GM12878 (cell line): ENCODE results near the gene CDK17. TPM values are rescaled to one million over a fixed set of nuclear protein-coding genes. Genes with fewer than 3 reads are reported as not detected.

Experiments used
- ATAC-seq: fragments of 200-7000 bp; cut with Tn5 transposase; 3 replicates; pipeline ENCODE4 v1.9.1; 2020; ENCODE audit warnings: mild to moderate bottlenecking, moderate library complexity
- BruUV-seq: library from RNA; stranded (reverse); fragments of 400-500 nt; replicated peaks from 2 replicates; lab custom pipeline; 2021; lab: Mats Ljungman, UMichigan
- CTCF ChIA-PET: fragments of 300-600 bp; sonication (Branson Sonifier 250); formaldehyde crosslinking; extraction: SDS; loops from one replicate; lab custom pipeline; 2021; ENCODE audit warnings: inconsistent platforms; lab: Yijun Ruan, JAX
- POLR2A ChIA-PET: fragments of 350-600 bp; formaldehyde crosslinking; extraction: SDS; loops from one replicate; lab custom pipeline; 2021; ENCODE audit warnings: inconsistent platforms; lab: Charles Lee
- RAD21 ChIA-PET: fragments of 300-600 bp; sonication (Branson Sonifier 250); formaldehyde crosslinking; loops from one replicate; lab custom pipeline; 2023; ENCODE audit warnings: antibody characterized with exemption; ENCODE audit not compliant: unreplicated experiment; lab: Charles Lee
- SMC1A ChIA-PET: fragments of 300-600 bp; sonication (Branson Sonifier 250); formaldehyde crosslinking; loops from one replicate; lab custom pipeline; 2023; ENCODE audit not compliant: unreplicated experiment, uncharacterized antibody; lab: Charles Lee
- DNase-seq: peaks from one replicate; pipeline ENCODE4 v3.0.0-alpha.2; 2011; ENCODE audit warnings: low read depth, low spot score
- FAIRE-seq: peaks from 3 replicates; lab custom pipeline; 2011; peaks lifted over from hg19 to GRCh38; lab: Jason Lieb, UNC
- H2AFZ ChIP-seq: 2 replicates; pipeline ENCODE4 v1.6.0; 2011; ENCODE audit warnings: low read depth, low read length, control low read depth; ENCODE audit not compliant: control insufficient read depth
- H3K27ac ChIP-seq: 2 replicates; pipeline ENCODE4 v1.5.1; 2011; ENCODE audit warnings: control low read depth; ENCODE audit not compliant: control insufficient read depth, insufficient read depth
- H3K27me3 ChIP-seq, 2 experiments: replicated peaks in 1 of 2; 2 replicates each; pipeline versions ENCODE4 v1.6.0 to v1.6.1; 2011; ENCODE audit warnings: low read length in 1 of 2; ENCODE audit not compliant: control insufficient read depth in 2 of 2, insufficient read depth in 2 of 2
- H3K36me3 ChIP-seq, 2 experiments: 2 replicates each; pipeline ENCODE4 v1.5.1; 2011; ENCODE audit warnings: low read length in 1 of 2; ENCODE audit not compliant: control insufficient read depth in 2 of 2, insufficient read depth in 2 of 2
- H3K4me1 ChIP-seq: 2 replicates; pipeline ENCODE4 v1.6.1; 2011; ENCODE audit warnings: mild to moderate bottlenecking, low read length, moderate library complexity, mixed read lengths; ENCODE audit not compliant: control insufficient read depth, insufficient read depth
- H3K4me2 ChIP-seq: 2 replicates; pipeline ENCODE4 v1.6.0; 2011; ENCODE audit warnings: control low read depth; ENCODE audit not compliant: control insufficient read depth, insufficient read depth
- H3K4me3 ChIP-seq: fragments of 200-600 bp; sonication (generic); 2 replicates; pipeline ENCODE4 v1.5.1; 2016
- H3K79me2 ChIP-seq: 2 replicates; pipeline ENCODE4 v1.6.0; 2011; ENCODE audit warnings: low read length; ENCODE audit not compliant: control insufficient read depth, insufficient read depth
- H3K9ac ChIP-seq: 2 replicates; pipeline ENCODE4 v1.8.0; 2011; ENCODE audit warnings: low read length, control low read depth, mixed read lengths; ENCODE audit not compliant: control insufficient read depth, insufficient read depth
- H3K9me3 ChIP-seq: replicated peaks from 3 replicates; pipeline ENCODE4 v1.5.1; 2011; ENCODE audit warnings: mild to moderate bottlenecking, low read length; ENCODE audit not compliant: control insufficient read depth, insufficient read depth
- H4K20me1 ChIP-seq: 2 replicates; pipeline ENCODE4 v1.6.0; 2011; ENCODE audit not compliant: control insufficient read depth, insufficient read depth
- BACH1 ChIP-seq: fragments of 450-650 bp; IDR thresholded peaks from 2 replicates; pipeline ENCODE4 v1.6.1; 2017; ENCODE audit warnings: mild to moderate bottlenecking, borderline replicate concordance
- CBX3 ChIP-seq: fragments of 200-600 bp; sonication (generic); IDR thresholded peaks from 2 replicates; pipeline ENCODE4 v1.6.1; 2016; ENCODE audit warnings: low read depth, borderline replicate concordance
- HDAC2 ChIP-seq: fragments of 200-600 bp; sonication (generic); IDR thresholded peaks from 2 replicates; pipeline ENCODE4 v1.6.1; 2017
- JUNB ChIP-seq: IDR thresholded peaks from 2 replicates; pipeline ENCODE4 v1.6.1; 2016; ENCODE audit warnings: antibody characterized with exemption, mild to moderate bottlenecking
- MEF2A ChIP-seq: IDR thresholded peaks from 2 replicates; pipeline ENCODE4 v1.6.1; 2011; ENCODE audit warnings: low read depth, mild to moderate bottlenecking, low read length, moderate library complexity; ENCODE audit not compliant: insufficient read depth
- POLR2A ChIP-seq: IDR thresholded peaks from 2 replicates; pipeline ENCODE4 v1.6.1; 2011; ENCODE audit warnings: low read depth, mild to moderate bottlenecking, low read length
- RAD21 ChIP-seq: IDR thresholded peaks from 2 replicates; pipeline ENCODE4 v1.6.1; 2011; ENCODE audit warnings: mild to moderate bottlenecking, low read depth, low read length, moderate library complexity; ENCODE audit not compliant: insufficient read depth
- RELA ChIP-seq: fragments of 450-650 bp; IDR thresholded peaks from 2 replicates; pipeline ENCODE4 v1.8.0; 2014; ENCODE audit warnings: borderline replicate concordance; ENCODE audit not compliant: partially characterized antibody
- RFX5 ChIP-seq: IDR thresholded peaks from 2 replicates; pipeline ENCODE4 v1.6.1; 2011; ENCODE audit warnings: low read depth, low read length, improper control_type of control experiment
- SIN3A ChIP-seq: IDR thresholded peaks from 2 replicates; pipeline ENCODE4 v1.6.1; 2012; ENCODE audit warnings: low read depth, low read length, improper control_type of control experiment
- TCF12 ChIP-seq: IDR thresholded peaks from 2 replicates; pipeline ENCODE4 v1.6.1; 2011; ENCODE audit warnings: low read depth, mild to moderate bottlenecking, low read length
- ZBTB33 ChIP-seq: fragments of 450-650 bp; IDR thresholded peaks from 2 replicates; pipeline ENCODE4 v1.6.1; 2017; ENCODE audit warnings: mild to moderate bottlenecking
- ZNF217 ChIP-seq: fragments of 450-650 bp; IDR thresholded peaks from 2 replicates; pipeline ENCODE4 v1.6.1; 2017; ENCODE audit warnings: antibody characterized with exemption, mild to moderate bottlenecking
- ZNF384 ChIP-seq: IDR thresholded peaks from 2 replicates; pipeline ENCODE4 v1.6.1; 2012; ENCODE audit warnings: low read depth, mild to moderate bottlenecking, low read length, improper control_type of control experiment, borderline replicate concordance
- WGBS: methylation state at CpG from one replicate; pipeline ENCODE4 v1.1.6; 2016; ENCODE audit warnings: low lambda C conversion rate; ENCODE audit not compliant: insufficient replicate concordance, insufficient coverage; ENCODE audit errors: missing lambda C conversion rate; 5-methylcytosine and 5-hydroxymethylcytosine counted together
- in situ Hi-C: fragments of 300-500 bp; cut with MboI; formaldehyde crosslinking; loops from 9 replicates; pipeline ENCODE4 v1.14.3; 2018; ENCODE audit warnings: mixed read lengths
- intact Hi-C: fragments of 100-400 bp; cut with micrococcal nuclease; formaldehyde crosslinking; loops from one replicate; pipeline ENCODE4 v1.14.2; 2022; ENCODE audit not compliant: unreplicated experiment
- polyA plus RNA-seq, 11 experiments: library from polyadenylated mRNA; depleted of rRNA in 4 of 11; unstranded in 6 of 11; stranded (reverse) in 5 of 11; fragments of >200 nt; fragmentation: Nextera tagmentation in 4 of 11; fragmentation: Illumina TruSeq in 1 of 11; extraction: Ambion mirVana in 4 of 11; extraction: Trizol in 1 of 11; gene quantifications; 1 replicate in 1 of 11; 2 replicates in 10 of 11; pipeline versions ENCODE4 v1.2.1 to v1.2.3, GENCODE V29; 2011 to 2016; ENCODE audit warnings: inconsistent platforms in 2 of 11, missing spikeins in 2 of 11, low read depth in 1 of 11
- total RNA-seq, 4 experiments: library from RNA; depleted of rRNA in 3 of 4; stranded (reverse); fragments of >200 nt in 3 of 4; fragmentation: Illumina TruSeq in 1 of 4; extraction: Trizol in 1 of 4; gene quantifications; 2 replicates each; pipeline versions ENCODE4 v1.2.1 to v1.2.3, GENCODE V29; 2013 to 2021

CDK17 gene
- total and polyA plus RNA-seq, 10 of the 15 experiments (the other 5 are each of a cell fraction or from before 2014, with no cell fraction given): 5.6 to 45.6 (median 18.3) TPM

DNA sequence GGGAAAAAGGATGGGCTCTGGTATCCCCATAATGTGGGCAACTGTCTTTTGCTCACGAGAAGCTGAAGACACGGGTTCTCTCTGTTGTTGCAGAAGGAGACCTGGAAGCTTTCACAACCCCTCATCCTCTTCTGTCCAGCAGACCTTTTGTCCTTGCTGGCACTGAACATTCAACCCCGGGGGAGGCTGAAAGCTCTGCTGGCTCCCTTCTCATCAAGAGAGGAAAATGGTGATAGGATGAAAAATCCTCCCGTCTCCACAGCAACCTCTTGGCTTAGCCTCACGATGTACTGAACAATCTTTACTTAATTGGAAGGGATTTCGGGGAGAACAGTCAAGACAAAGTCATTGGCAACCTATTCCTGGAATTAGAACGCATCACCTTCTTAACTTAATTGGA is 167.1 kb downstream of the CDK17 start:
- no peak for ATAC-seq
- ChIA-PET POLR2A (no interaction called here), RAD21 (no interaction called here), SMC1A (interaction anchor here (1.5 kb wide), 1 partner anchor 17 kb away, joined by 4 read pairs; no protein-coding TSS in a partner anchor), CTCF (interaction anchor here (1.4 kb wide), 1 partner anchor 18 kb away, joined by 3 read pairs; no protein-coding TSS in a partner anchor)
- no peak for TF ChIP-seq BACH1
- Histone ChIP-seq H3K4me1 (no peaks in the 10 kb centered on the region), H3K79me2 (no peaks in the 10 kb centered on the region), H3K27ac (no peak overlapping the region), H3K4me3 (no peak overlapping the region), H3K4me2 (no peak overlapping the region), H3K9me3 (no peaks in the 10 kb centered on the region), H3K27me3 (no peaks in the 10 kb centered on the region), H3K9ac (no peak overlapping the region), H2AFZ (no peak overlapping the region), H3K36me3 (peaks cover 0 to 2% of the 10 kb centered on the region in 2 experiments; a peak in 2 of 4 replicates), H4K20me1 (no peaks in the 10 kb centered on the region)
- BruUV-seq: no TSS peak
- in situ Hi-C loops (no loop called here), intact Hi-C loops (no loop called here)
- no peak for FAIRE-seq
- 70% methylated on average over 7 of the region's 7 CpGs for WGBS
- DNase-seq: no peak

DNA sequence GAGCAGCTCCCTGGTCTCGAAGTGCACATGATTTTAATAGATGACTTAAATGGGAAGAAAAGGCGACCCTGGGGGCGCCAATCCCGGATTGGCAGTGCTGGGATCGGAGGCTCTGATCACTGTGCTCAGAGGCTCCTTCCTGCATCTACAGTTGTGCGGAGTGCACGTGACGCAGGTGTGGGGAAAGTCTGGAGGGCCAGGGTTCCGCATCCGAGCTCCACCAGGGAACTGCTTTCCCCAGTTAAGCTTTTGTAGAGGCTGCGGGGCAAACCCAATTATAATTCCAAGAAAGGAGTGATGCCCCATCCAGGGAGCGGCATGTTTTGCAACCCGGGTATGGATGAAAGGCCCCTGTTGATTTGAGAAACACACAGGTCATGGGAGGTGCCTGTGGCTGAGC is 169.6 kb downstream of the CDK17 start:
- no peaks in the 10 kb centered on the region for H3K79me2 ChIP-seq
- ChIA-PET POLR2A (no interaction called here), CTCF (interaction anchor here (0.9 to 1.0 kb wide), 2 partner anchors 14 to 169 kb away, joined by 3 to 5 read pairs; no protein-coding TSS in a partner anchor), SMC1A (interaction anchor here (1.0 kb wide), 1 partner anchor 13 kb away, joined by 3 read pairs; no protein-coding TSS in a partner anchor), RAD21 (no interaction called here)
- H3K36me3 ChIP-seq: no peaks in the 10 kb centered on the region
- in situ Hi-C loops (no loop called here), intact Hi-C loops (no loop called here)
- no peaks in the 10 kb centered on the region for H3K4me1 ChIP-seq
- DNase-seq (no peak), ATAC-seq (no peak), FAIRE-seq (no peak)
- H3K4me2 ChIP-seq: no peak overlapping the region
- H3K9ac ChIP-seq: no peak overlapping the region
- H3K27me3 ChIP-seq: no peaks in the 10 kb centered on the region
- H4K20me1 ChIP-seq: no peaks in the 10 kb centered on the region
- no peak overlapping the region for H2AFZ ChIP-seq
- no peak overlapping the region for H3K27ac ChIP-seq
- H3K4me3 ChIP-seq: no peak overlapping the region
- no peaks in the 10 kb centered on the region for H3K9me3 ChIP-seq
- no peak for TF ChIP-seq POLR2A
- TF ChIP-seq HDAC2: no peak
- TF ChIP-seq RAD21: no peak
- no peak for TF ChIP-seq ZNF217
- TF ChIP-seq TCF12: no peak
- no peak for TF ChIP-seq SIN3A
- TF ChIP-seq RFX5: no peak
- TF ChIP-seq CBX3: no peak
- TF ChIP-seq RELA: no peak
- TF ChIP-seq JUNB: no peak
- no peak for TF ChIP-seq ZBTB33
- no peak for TF ChIP-seq MEF2A
- TF ChIP-seq ZNF384: no peak
- BruUV-seq: no TSS peak
- 90% methylated on average over 13 of the region's 13 CpGs for WGBS
